GM12891 (cell line): ENCODE data around the gene LRRN4CL.
"Not testable (repeated sequence)": the region's sequence is repeated elsewhere in the genome, so short reads cannot be mapped to it uniquely, and the experiment has no call there.

Experiments
- PAX5 ChIP-seq: IDR thresholded peaks from 2 replicates; pipeline ENCODE4 v1.6.1; 2011; ENCODE audit warnings: low read length, moderate library complexity, mild to moderate bottlenecking; ENCODE audit not compliant: insufficient read depth, severe bottlenecking
- POLR2A ChIP-seq: IDR thresholded peaks from 2 replicates; pipeline ENCODE4 v1.6.1; 2011; ENCODE audit warnings: low read depth, low read length, control low read depth
- POLR2AphosphoS5 ChIP-seq: IDR thresholded peaks from 2 replicates; pipeline ENCODE4 v1.6.1; 2011; ENCODE audit warnings: low read depth, low read length, control low read depth
- POU2F2 ChIP-seq: IDR thresholded peaks from 2 replicates; pipeline ENCODE4 v1.6.1; 2011; ENCODE audit warnings: low read depth, mild to moderate bottlenecking, control low read depth, low read length, moderate library complexity
- TAF1 ChIP-seq: IDR thresholded peaks from 2 replicates; pipeline ENCODE4 v1.6.1; 2011; ENCODE audit warnings: low read depth, low read length, control low read depth

DNA sequence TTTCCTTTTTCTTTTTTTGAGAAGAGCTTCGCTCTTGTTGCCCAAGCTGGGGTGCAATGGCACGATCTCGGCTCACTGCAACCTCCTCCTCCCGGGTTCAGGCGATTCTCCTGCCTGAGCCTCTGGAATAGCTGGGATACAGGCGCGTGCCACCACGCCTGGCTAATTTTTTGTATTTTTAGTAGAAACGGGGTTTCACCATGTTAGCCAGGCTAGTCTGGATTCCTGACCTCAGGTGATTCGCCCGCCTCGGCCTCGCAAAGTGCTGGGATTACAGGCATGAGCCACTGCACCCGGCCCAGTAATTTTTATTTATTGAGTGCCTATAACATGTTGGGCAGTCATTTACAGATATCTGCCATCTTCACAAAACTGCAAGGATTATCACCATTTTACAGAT is 40.7 kb upstream of the LRRN4CL start:
- TF ChIP-seq TAF1, POLR2A, POU2F2, POLR2AphosphoS5, PAX5: not testable (repeated sequence)
